Endometrial microvascular endothelial cells (primary cell): ENCODE results near the gene PLA2R1. TPM values are rescaled to one million over a fixed set of nuclear protein-coding genes. Genes with fewer than 3 reads are reported as not detected.

Experiments
- in situ Hi-C: cut with HindIII; loops from 2 replicates; pipeline ENCODE4 v1.10.0; 2017; ENCODE audit warnings: low sequenced_read_pairs, low pct_unique_long_range_greater_than_20kb; ENCODE audit errors: inconsistent ontology term
- total RNA-seq: library from RNA; depleted of rRNA; stranded (reverse); fragments of >200 nt; gene quantifications from one replicate; pipeline ENCODE4 v1.2.3, GENCODE V29; 2015; ENCODE audit errors: inconsistent ontology term

The PLA2R1 gene
- total RNA-seq, 1 donor from 2014 or later: 2.9 TPM

DNA sequence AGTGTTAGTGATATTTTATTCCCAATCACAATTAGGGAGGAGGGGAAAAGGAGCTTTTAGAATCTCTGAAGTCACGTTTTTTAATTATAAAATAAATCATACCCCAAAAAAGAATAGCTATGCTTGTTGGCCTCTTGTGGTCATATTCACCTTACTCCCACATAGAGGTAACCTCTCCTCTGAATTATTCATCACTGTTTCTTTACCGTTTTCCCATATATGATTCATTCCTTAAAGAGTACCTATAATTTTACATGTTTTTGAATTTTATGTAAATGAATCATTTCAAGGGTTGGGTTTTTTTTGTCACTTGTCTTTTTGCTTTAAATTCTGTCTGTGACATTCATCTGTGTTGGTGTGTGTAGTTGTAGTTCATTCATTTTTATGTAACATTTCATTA lies 153.8 kb downstream of the PLA2R1 start:
- in situ Hi-C loops: no loop called here

DNA sequence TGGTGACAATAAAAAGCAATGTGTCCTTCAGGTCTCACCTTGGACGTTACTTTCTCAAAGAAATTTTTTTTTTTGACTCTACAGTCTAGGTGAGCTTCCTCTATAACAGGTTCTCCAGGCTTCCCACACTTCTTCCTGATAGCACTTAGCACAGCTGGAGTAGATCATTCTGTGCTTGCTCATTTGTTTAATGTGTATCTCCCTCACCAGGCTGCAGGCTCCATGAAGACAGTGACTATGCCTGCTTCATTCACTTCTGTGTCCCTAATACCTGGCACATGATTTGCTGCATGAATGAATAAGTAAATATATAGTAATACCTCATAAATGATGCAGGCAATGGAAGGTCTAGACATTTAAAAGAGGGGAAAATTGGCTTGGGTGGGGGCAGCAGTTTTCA lies 154.5 kb downstream of the PLA2R1 start:
- in situ Hi-C loops: no loop called here

DNA sequence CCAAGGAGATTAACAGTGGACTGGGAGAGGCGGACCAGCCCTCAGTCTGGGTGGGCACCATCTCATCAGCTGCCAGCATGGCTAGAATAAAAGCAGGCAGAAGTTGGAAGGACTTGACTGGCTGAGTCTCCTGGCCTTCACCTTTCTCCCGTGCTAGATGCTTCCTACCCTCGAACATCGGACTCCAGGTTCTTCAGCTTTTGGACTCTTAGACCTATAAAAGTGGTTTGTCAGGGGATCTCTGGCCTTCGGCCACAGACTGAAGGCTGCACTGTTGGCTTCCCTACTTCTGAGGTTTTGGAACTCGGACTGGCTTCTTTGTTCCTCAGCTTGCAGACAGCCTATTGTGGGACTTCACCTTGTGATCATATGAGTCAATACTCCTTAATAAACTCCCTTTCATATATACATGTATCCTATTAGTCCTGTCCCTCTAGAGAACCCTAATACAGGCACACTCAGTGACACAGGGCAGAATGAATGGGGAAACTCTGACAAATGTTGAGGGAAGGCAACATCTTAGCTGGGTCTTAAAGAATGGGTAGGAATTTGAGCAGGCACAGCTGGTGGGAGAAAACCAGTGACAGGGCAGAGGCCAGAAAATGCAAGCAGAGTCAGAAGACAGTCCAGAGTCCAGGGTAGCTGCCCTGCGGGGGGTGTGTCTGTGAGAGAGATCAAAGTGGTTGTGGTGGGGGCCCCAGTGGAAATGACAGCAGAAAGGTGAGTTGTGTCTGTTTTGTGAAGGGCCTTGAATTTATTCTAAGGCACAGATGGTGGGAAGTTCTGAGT lies 156.3 kb downstream of the PLA2R1 start:
- in situ Hi-C loops: no loop called here

DNA sequence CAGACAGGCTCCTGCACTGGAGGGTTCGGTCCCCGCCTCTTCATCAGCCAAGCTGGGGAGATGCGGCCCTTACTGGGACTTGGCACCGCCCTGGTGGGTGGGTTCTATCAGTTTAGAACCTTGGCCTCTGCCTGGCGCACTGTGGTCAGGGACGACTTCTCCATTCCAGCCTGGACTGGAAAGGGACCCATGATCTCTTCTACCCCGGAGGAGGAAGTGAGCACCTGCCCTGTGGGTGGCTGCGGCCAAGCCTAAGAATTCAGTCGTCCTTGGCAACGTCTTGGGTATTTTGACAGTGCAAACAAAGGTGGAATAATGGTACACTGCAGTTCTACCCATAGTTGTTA lies 157.5 kb downstream of the PLA2R1 start:
- in situ Hi-C loops: no loop called here

DNA sequence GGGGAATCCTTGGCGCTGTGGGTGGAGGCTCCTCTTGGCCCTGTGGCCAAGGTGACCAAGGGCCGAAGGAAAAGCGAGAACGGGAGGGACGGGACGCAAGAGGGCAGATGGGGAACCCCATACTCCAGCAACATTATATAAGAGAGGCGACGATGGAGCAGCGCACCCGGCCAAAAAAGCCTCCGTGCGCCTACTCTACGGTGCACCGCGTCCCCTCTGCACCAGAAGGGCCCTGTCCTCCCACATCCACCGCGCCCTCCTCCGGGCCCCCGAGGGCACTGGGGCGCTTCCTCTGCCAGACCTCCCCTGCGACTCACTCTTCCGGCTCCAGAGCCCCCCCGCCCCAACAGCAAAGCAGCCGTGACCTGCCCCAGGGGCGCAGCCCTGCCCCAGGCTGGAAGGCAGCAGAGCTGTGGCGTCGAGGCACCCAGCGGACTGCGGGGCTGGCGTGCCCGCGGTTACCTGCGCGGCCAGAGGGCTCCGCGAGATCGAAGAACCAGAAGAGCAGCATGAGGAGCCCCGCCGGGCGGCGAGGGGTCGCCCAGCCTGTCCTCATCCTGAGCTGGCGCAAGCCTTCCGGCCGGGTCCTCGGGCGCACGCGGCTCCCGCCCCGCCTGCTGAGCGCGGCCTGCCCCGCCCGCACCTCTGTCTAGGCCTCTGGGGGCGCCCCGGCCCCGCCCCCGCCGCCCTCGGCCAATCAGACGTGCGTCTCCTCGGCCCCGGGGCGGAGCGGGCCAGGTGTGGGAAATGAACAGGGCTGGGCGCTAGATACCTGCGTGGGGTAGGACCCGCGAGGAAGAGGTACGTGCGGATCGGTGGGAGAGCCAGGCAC lies 158.1 kb downstream of the PLA2R1 start, which contains the start of gene LY75:
Gene LY75, minus strand, starts transcription at position 630 of the 832 bp plus-strand sequence.
- in situ Hi-C loops: no loop called here

DNA sequence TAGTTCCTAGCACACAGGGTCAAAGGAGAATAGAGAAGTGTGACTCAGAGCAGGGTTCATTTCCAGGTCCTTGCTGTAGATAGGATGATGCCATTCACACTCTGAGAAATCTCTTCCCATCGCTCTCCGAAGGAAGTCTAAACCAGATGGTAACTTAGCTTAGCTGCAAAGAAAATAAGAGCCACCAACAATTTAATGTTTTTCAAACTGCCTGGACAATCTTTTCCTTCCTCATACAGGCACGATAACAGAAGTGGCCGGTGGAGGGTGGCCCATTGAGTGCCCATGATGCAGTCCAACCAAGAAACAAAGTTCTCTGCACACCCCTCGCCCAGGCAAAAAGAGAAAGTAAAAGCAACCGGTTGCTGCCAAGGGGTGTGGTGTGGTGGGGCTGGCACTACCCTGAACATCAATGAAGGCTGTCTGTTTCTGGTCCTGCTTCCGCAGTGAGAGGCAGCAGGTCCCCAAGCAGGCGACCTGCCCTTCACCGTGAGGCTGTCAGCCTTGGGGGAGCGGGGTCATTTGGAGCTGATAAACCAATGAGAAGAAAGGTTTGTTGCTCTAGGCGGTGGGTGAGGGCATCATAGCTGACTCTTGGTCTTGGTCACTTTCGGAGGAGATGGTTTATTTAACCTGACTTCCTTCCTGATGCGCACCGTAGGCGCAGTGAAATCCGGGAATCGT lies 158.8 kb downstream of the PLA2R1 start:
- in situ Hi-C loops: no loop called here

DNA sequence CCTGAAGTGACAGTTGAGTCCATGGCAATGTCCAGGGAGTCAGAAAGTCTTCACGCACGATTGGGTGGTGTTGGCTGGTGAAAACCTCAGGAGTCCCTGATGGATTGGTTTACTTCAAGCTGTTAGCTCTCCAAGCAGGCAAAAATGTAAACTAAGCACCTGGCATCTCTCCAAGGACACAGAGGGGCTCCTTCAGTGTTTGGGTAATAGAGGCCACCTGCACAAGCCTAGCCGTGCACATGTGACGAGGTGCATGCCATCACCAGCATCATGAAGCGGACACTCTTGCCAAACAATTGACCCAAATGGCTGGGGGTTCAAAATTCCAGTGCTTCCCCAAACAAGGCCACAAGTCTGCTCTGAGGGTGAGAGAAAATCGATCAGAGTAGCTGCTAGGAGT lies 159.7 kb downstream of the PLA2R1 start:
- in situ Hi-C loops: no loop called here

DNA sequence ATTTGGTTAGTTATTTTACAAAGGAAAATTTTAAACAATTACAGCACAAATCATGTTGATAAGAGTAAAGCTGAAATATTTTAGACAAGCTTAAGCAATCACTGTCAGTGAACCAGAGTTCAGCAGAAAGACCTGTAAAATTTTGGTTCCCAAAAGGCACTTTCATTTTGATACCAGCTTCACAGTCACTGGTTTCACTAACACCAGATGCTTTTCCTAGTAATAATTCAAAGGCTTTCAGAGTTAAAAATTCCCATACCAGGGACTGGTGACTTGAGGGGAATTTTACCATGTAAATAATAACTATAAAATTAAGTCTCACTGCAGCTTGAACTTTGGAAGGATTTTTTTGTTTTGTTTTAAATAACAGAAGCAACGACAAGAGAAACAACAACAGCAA lies 162.1 kb downstream of the PLA2R1 start:
- in situ Hi-C loops: no loop called here

DNA sequence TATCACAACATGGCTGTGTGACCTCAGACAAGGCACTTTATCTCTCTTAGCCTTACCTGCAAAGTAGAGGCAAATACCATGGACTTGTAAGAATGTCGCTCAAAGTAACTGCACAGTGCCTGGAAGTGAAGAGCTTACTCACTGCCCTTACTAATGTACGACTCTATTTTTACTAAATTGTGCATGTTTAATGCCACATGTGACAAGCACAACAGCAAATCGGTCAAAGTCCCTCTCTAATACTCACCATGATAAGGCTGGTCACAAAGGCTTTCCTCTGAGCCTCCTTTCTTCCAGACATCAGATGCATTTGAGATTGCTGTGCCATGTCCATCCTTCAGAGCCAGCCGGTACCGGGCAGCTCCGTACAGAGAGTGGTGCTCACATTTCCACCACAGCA lies 164.0 kb downstream of the PLA2R1 start:
- in situ Hi-C loops: no loop called here

DNA sequence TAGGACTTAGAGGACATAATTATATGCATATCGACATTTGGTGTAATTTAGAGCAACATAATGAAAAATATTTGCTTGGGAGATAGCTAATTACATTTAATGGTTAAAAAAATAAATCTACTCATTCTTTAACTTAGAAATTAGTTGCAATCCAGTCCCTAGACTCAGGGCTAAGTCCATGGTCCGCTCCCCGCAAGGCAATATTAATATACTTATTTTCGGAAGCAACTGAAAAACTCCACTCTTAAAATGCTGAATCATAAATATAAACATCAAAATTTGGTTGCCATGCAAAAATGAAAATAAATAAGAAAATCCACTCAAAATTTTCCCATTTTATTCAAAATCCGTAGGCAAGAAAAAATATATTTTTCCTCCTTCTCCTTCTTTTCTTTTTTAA lies 164.7 kb downstream of the PLA2R1 start:
- in situ Hi-C loops: no loop called here

DNA sequence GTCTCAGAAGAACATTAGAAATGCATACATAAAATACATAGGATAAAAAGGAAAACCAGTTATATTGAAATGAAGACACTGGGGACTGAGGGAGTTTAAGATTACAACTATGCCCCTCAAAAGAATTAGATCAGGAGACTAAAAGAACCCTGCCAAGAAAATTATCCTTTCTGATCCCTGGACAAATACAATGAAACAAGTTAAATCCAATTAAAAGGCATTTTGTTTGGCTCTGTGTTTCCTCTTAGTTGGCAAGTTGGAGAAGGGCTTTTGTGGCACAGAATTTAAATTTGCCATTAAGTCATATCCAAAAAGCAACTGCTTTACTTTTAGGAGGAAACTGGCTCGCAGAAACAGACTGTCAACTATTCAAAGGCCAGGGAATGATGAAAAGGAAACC lies 165.3 kb downstream of the PLA2R1 start:
- in situ Hi-C loops: no loop called here

DNA sequence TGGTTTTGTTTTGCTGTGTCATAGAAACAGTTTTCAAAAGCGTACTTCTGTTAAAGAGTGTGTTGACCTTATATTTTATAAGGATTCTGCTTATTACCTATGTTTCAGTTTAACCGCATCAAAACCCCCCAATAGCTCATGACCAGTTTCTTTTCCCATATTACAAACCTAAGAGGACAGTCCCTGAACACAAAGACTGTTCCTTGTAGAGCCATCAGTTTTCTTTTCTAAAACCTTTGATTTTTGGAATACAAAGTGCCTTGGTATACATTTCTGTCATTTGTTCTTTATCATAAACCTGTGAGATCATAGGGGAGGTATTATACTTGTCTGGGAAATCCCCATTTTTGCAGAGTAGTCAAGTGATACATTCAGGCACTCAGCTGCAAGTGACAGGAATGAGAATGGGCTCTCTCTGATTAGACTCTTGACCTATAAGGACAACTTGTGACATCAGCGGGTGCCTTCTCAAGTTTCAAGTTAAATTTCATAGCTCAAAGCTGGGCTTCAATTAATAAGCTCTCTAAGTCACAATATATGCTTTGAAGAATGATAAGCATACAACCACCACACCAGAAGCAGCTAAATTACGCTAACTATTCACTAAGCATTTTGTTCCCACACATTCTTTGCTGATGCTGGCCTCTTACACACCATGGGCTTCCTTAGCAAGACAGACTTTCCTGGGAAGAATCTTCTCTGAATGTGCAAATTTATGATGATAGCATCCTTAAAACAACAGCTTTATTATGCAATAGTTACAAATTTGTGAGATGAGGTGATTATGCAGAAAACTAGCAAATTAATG lies 167.0 kb downstream of the PLA2R1 start:
- in situ Hi-C loops: no loop called here

DNA sequence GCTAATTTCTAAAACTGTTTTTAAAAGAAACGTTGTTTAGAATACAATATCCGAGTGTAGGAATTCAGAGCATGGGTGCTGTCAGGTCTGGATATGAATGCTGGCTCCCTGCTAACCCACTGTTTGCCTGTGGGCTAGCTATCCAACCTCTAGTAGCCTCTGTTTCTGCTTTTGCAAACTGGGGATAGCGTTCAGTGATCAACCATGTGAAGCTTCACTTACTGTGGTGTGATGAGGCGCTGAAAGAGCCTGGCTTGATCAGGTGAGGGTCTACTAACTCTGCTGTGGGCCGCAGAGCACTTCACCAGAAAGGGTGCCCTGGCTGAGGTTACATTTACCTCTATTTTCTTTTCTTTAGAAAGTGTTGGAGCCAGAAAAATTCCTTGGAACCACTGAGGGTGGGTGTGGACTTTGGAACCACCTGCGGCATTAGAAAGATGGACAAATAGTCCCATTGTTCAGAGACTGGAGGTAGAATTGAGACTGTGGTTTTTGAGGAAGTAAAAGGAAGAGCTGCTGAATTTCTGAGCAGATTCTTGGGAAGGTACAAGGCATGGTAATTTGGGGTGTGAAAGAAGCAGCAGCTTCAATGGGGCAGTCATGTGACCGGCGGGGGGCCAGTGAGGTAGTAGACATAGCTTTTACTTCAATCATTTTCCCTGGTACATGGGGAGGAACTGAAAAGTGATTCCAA lies 168.1 kb downstream of the PLA2R1 start:
- in situ Hi-C loops: no loop called here

DNA sequence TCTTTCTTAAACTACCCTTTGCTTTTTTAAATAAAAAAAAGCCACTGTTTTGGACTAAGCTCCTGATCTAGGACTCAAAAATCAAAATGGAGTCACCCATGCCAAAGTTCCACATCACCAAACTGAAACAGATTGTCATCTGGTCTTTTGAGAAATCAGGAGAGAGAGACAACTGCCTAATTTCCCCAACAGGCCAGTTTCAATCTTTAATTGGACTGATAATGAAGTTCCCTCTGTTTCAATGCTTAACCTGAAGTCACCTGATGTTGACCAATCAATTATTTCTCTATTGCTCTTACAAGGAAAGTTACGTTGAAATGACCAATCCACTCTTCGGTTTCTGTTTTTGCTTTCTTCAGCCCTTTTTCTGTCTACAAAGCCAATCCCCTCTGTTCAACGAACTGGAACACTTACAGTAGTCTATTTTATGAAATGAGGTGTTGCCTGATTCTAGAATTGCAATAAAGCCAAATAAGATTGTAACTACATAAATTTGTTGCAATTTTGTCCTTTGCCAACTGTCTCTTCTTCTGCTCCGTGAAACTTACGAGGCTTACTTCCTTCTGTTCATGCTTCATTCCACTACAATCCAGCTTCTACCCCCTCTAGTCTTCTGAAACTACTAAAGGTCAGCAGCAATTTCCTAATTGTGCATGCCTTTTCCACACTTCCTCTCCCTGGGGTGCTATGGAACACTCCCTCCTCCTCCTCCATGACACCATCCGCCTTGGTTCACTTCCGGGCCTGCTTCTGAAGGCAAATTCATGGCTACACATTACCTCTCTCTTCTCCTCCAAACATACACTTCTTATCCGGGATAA lies 169.2 kb downstream of the PLA2R1 start:
- in situ Hi-C loops: no loop called here

DNA sequence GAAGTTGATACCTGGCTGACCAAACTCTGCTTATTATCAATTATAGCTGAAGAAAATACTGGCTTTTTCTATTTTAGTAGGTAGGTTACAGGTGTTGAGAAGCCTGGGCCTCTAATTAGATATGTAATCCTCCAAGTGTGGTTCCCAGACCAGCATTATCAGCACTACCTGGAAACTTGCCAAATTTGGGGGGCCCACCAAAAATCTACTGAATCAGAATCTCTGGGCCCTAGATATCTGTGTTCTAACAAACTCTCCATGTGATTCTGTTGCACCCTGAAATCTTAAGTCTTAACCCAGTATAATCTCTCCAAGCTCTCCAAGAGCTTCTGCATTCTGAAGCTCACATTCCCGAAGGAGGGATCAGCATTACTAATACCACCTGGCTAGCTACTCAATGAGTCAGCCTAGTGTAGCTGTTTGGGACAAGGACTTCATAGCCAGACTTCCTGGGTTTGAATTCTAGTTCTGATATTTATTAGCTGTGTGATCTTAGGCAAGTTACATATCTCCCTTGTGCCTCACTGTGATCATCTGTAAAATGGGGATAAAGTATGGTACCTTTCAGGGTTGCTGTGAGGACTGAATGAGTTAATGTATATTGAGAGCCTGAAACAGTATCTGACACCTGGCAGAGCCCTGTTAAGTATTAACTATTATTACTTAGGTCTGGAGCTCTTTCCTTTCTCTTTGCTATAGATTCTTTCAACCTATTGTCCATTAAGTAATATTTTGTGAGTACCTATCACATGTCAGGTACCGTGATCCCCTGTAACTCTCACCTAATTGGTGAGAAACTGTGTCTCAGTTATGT lies 170.3 kb downstream of the PLA2R1 start:
- in situ Hi-C loops: no loop called here

DNA sequence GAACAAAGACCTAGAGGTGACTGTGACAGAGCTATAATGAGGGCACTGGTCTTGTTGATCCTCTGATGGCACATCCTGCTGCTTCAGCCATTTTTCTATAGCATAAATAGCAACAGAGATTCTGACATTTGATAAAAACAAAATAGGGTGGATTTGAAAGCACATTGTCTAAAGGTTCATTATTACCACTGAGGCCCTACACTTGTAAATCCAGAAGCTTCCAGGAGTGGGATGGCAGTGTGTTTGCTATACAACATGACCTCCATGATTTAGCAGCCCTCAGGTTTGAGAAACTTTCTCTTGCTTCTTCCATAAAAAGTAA lies 171.2 kb downstream of the PLA2R1 start:
- in situ Hi-C loops: no loop called here
